Activated naive CD8-positive, alpha-beta T cell treated with anti-CD3 and anti-CD28 coated beads for 36 hours (primary cell): ENCODE data around the gene BAIAP2L1. TPM values are rescaled to one million over a fixed set of nuclear protein-coding genes. Genes with fewer than 3 reads are reported as not detected.

ENCODE experiments used
- DNase-seq: peaks from one replicate; pipeline ENCODE4 v3.0.0; 2021
- H3K27ac Mint-ChIP-seq: one replicate; pipeline ENCODE4 v1.8.0; 2022; ENCODE audit warnings: mild to moderate bottlenecking, moderate library complexity, mixed read lengths
- H3K27me3 Mint-ChIP-seq: one replicate; pipeline ENCODE4 v1.8.0; 2022; ENCODE audit warnings: mild to moderate bottlenecking, mixed read lengths
- H3K36me3 Mint-ChIP-seq: one replicate; pipeline ENCODE4 v1.8.0; 2021; ENCODE audit warnings: mild to moderate bottlenecking, mixed read lengths
- H3K4me1 Mint-ChIP-seq: one replicate; pipeline ENCODE4 v1.8.0; 2021; ENCODE audit warnings: mixed read lengths
- H3K4me3 Mint-ChIP-seq: one replicate; pipeline ENCODE4 v1.8.0; 2022; ENCODE audit warnings: mild to moderate bottlenecking, moderate library complexity, mixed read lengths
- H3K9me3 Mint-ChIP-seq: one replicate; pipeline ENCODE4 v1.8.0; 2022; ENCODE audit warnings: mixed read lengths
- total RNA-seq, 2 experiments: library from RNA; stranded (reverse); gene quantifications; one replicate each; pipeline ENCODE4 v1.2.3, GENCODE V29; 2021

BAIAP2L1 gene
- total RNA-seq, 2 experiments from 2014 or later, result 2.3 TPM

GRCh38 chr7:98354511-98355249 is 46.2 kb downstream of the BAIAP2L1 start:
- no peaks in the 10 kb centered on the region for H3K27me3 Mint-ChIP-seq
- no peak overlapping the region for H3K4me3 Mint-ChIP-seq
- DNase-seq, result no peak
- H3K27ac Mint-ChIP-seq, result no peak overlapping the region
- no peaks in the 10 kb centered on the region for H3K36me3 Mint-ChIP-seq
- no peaks in the 10 kb centered on the region for H3K9me3 Mint-ChIP-seq
- no peaks in the 10 kb centered on the region for H3K4me1 Mint-ChIP-seq

GRCh38 chr7:98354052-98354451 is 46.8 kb downstream of the BAIAP2L1 start:
- Mint-ChIP-seq H3K4me3 (no peak overlapping the region), H3K27ac (no peak overlapping the region), H3K27me3 (no peaks in the 10 kb centered on the region), H3K9me3 (no peaks in the 10 kb centered on the region), H3K4me1 (no peaks in the 10 kb centered on the region), H3K36me3 (no peaks in the 10 kb centered on the region)
- DNase-seq, result no peak

- H3K27ac Mint-ChIP-seq, result no peak overlapping the region
- no peaks in the 10 kb centered on the region for H3K27me3 Mint-ChIP-seq
- H3K4me1 Mint-ChIP-seq, result no peaks in the 10 kb centered on the region
- no peaks in the 10 kb centered on the region for H3K9me3 Mint-ChIP-seq
- H3K4me3 Mint-ChIP-seq, result no peak overlapping the region
- no peaks in the 10 kb centered on the region for H3K36me3 Mint-ChIP-seq
- DNase-seq, result no peak
These were observed 48.3 kb downstream of the BAIAP2L1 start for GRCh38 chr7:98352621-98353020.

GRCh38 chr7:98351136-98351535 is 49.8 kb downstream of the BAIAP2L1 start:
- no peak for DNase-seq
- no peaks in the 10 kb centered on the region for H3K27me3 Mint-ChIP-seq
- H3K9me3 Mint-ChIP-seq, result no peaks in the 10 kb centered on the region
- no peaks in the 10 kb centered on the region for H3K36me3 Mint-ChIP-seq
- no peak overlapping the region for H3K4me3 Mint-ChIP-seq
- no peaks in the 10 kb centered on the region for H3K4me1 Mint-ChIP-seq
- no peak overlapping the region for H3K27ac Mint-ChIP-seq

GRCh38 chr7:98348726-98349474 is 52.0 kb downstream of the BAIAP2L1 start:
- no peaks in the 10 kb centered on the region for H3K36me3 Mint-ChIP-seq
- no peaks in the 10 kb centered on the region for H3K27me3 Mint-ChIP-seq
- no peaks in the 10 kb centered on the region for H3K4me1 Mint-ChIP-seq
- DNase-seq, result no peak
- no peaks in the 10 kb centered on the region for H3K9me3 Mint-ChIP-seq
- no peak overlapping the region for H3K27ac Mint-ChIP-seq
- H3K4me3 Mint-ChIP-seq, result no peak overlapping the region

GRCh38 chr7:98346515-98347069 is 54.3 kb downstream of the BAIAP2L1 start:
- Mint-ChIP-seq H3K27ac (no peak overlapping the region), H3K4me3 (no peak overlapping the region), H3K9me3 (no peaks in the 10 kb centered on the region), H3K4me1 (no peaks in the 10 kb centered on the region), H3K27me3 (no peaks in the 10 kb centered on the region), H3K36me3 (no peaks in the 10 kb centered on the region)
- DNase-seq, result no peak

GRCh38 chr7:98341106-98341505 is 59.8 kb downstream of the BAIAP2L1 start:
- Mint-ChIP-seq H3K36me3 (no peaks in the 10 kb centered on the region), H3K9me3 (no peaks in the 10 kb centered on the region), H3K4me3 (no peak overlapping the region), H3K4me1 (no peaks in the 10 kb centered on the region), H3K27me3 (no peaks in the 10 kb centered on the region), H3K27ac (no peak overlapping the region)
- DNase-seq, result no peak

GRCh38 chr7:98339043-98339442 is 61.8 kb downstream of the BAIAP2L1 start:
- no peak for DNase-seq
- Mint-ChIP-seq H3K4me3 (no peak overlapping the region), H3K27me3 (no peaks in the 10 kb centered on the region), H3K4me1 (no peaks in the 10 kb centered on the region), H3K36me3 (no peaks in the 10 kb centered on the region), H3K27ac (no peak overlapping the region), H3K9me3 (no peaks in the 10 kb centered on the region)

- no peak for DNase-seq
- Mint-ChIP-seq H3K4me3 (no peak overlapping the region), H3K4me1 (no peaks in the 10 kb centered on the region), H3K36me3 (no peaks in the 10 kb centered on the region), H3K27ac (no peak overlapping the region), H3K9me3 (no peaks in the 10 kb centered on the region), H3K27me3 (no peaks in the 10 kb centered on the region)
These were observed 62.4 kb downstream of the BAIAP2L1 start for GRCh38 chr7:98338441-98338840.

- no peak for DNase-seq
- Mint-ChIP-seq H3K4me1 (no peaks in the 10 kb centered on the region), H3K4me3 (no peak overlapping the region), H3K36me3 (no peaks in the 10 kb centered on the region), H3K27me3 (no peaks in the 10 kb centered on the region), H3K27ac (no peak overlapping the region), H3K9me3 (peaks cover 5% of the 10 kb centered on the region)
These were observed 65.4 kb downstream of the BAIAP2L1 start for GRCh38 chr7:98335411-98335977.

GRCh38 chr7:98334081-98334480 is 66.8 kb downstream of the BAIAP2L1 start:
- Mint-ChIP-seq H3K27me3 (no peaks in the 10 kb centered on the region), H3K36me3 (peaks cover 2% of the 10 kb centered on the region), H3K4me1 (no peaks in the 10 kb centered on the region), H3K4me3 (no peak overlapping the region), H3K9me3 (peaks cover 5% of the 10 kb centered on the region), H3K27ac (no peak overlapping the region)
- DNase-seq, result no peak

GRCh38 chr7:98330926-98331529 is 69.9 kb downstream of the BAIAP2L1 start:
- Mint-ChIP-seq H3K27me3 (no peaks in the 10 kb centered on the region), H3K27ac (no peak overlapping the region), H3K36me3 (peaks cover 2% of the 10 kb centered on the region), H3K9me3 (peaks cover 5% of the 10 kb centered on the region), H3K4me1 (no peaks in the 10 kb centered on the region), H3K4me3 (no peak overlapping the region)
- DNase-seq, result no peak

GRCh38 chr7:98329791-98330373 is 71.0 kb downstream of the BAIAP2L1 start:
- Mint-ChIP-seq H3K4me3 (no peak overlapping the region), H3K27ac (no peak overlapping the region), H3K4me1 (no peaks in the 10 kb centered on the region), H3K27me3 (no peaks in the 10 kb centered on the region), H3K36me3 (peaks cover 2% of the 10 kb centered on the region), H3K9me3 (peaks cover 5% of the 10 kb centered on the region)
- no peak for DNase-seq

GRCh38 chr7:98329100-98329790 is 71.6 kb downstream of the BAIAP2L1 start:
- Mint-ChIP-seq H3K9me3 (peaks cover 5% of the 10 kb centered on the region), H3K36me3 (peaks cover 2% of the 10 kb centered on the region), H3K4me1 (no peaks in the 10 kb centered on the region), H3K27ac (no peak overlapping the region), H3K4me3 (no peak overlapping the region), H3K27me3 (no peaks in the 10 kb centered on the region)
- no peak for DNase-seq
